ENCODE results near the gene OLFML1. TPM values are rescaled to one million over a fixed set of nuclear protein-coding genes. Genes with fewer than 3 reads are reported as not detected.

The OLFML1 gene
- total RNA-seq, 2 experiments from 2014 or later = not detected

- no peak for DNase-seq
- Mint-ChIP-seq H3K9me3 (no peaks in the 10 kb centered on the region), H3K27me3 (no peaks in the 10 kb centered on the region), H3K4me1 (no peaks in the 10 kb centered on the region), H3K4me3 (no peak overlapping the region), H3K36me3 (no peaks in the 10 kb centered on the region), H3K27ac (no peak overlapping the region)
Measured at GRCh38 chr11:7454854-7455253, 30.5 kb upstream of the OLFML1 start.

DNA sequence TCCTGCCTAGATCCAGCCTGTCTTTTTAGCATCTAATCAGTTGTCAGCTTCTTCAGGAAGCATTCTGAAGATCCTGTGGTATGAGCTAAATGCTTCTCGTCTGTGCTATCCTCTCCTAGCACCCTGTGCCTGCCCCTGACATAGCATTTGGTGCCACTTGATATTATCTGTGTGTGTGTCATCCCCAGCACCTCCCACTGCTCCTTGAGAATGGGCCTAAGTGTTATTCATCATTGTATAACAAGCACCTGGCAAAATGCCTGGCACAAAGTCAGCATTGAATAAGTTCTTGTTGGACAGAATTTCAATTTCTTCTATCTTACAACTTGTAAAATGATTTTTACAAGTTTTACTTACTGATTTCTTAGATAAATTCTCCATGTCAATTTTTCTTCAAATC is 28.1 kb upstream of the OLFML1 start:
- DNase-seq = no peak
- no peak overlapping the region for H3K4me3 Mint-ChIP-seq
- H3K4me1 Mint-ChIP-seq = peaks cover 2% of the 10 kb centered on the region
- H3K9me3 Mint-ChIP-seq = no peaks in the 10 kb centered on the region
- no peaks in the 10 kb centered on the region for H3K27me3 Mint-ChIP-seq
- H3K36me3 Mint-ChIP-seq = no peaks in the 10 kb centered on the region
- no peak overlapping the region for H3K27ac Mint-ChIP-seq

DNA sequence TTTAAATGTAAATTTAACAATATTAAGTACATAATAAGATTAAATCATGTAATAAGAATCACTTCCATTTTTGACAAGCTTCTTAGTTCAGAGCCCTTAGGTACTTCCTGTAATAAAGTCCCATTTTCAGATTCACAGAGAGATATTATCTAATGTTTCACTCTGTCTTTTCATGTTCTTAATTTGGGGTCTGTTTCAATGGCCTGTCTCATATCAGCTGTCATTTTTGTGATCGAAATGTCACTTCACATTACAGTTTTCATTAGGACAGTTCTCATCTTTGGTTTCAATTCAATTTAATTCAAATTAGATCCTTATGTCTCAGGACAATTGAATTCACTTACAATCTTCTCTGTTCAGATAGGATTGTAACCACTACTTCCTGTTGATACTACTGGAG is 22.6 kb upstream of the OLFML1 start:
- no peak overlapping the region for H3K27ac Mint-ChIP-seq
- no peaks in the 10 kb centered on the region for H3K27me3 Mint-ChIP-seq
- H3K4me3 Mint-ChIP-seq = no peak overlapping the region
- peaks cover 19% of the 10 kb centered on the region for H3K4me1 Mint-ChIP-seq
- no peak for DNase-seq
- H3K36me3 Mint-ChIP-seq = no peaks in the 10 kb centered on the region
- no peaks in the 10 kb centered on the region for H3K9me3 Mint-ChIP-seq

- Mint-ChIP-seq H3K27me3 (no peaks in the 10 kb centered on the region), H3K27ac (peak overlapping the region; percentile 50), H3K4me3 (no peak overlapping the region), H3K4me1 (peaks cover 18% of the 10 kb centered on the region), H3K9me3 (no peaks in the 10 kb centered on the region), H3K36me3 (no peaks in the 10 kb centered on the region)
- peak; percentile 21 for DNase-seq
Measured at GRCh38 chr11:7467652-7468051, 17.7 kb upstream of the OLFML1 start.

- no peak for DNase-seq
- peaks cover 10% of the 10 kb centered on the region for H3K4me1 Mint-ChIP-seq
Measured at GRCh38 chr11:7469351-7469865, 15.9 kb upstream of the OLFML1 start.

GRCh38 chr11:7471071-7471470 is 14.2 kb upstream of the OLFML1 start:
- Mint-ChIP-seq H3K9me3 (no peaks in the 10 kb centered on the region), H3K27ac (no peak overlapping the region), H3K36me3 (no peaks in the 10 kb centered on the region), H3K4me1 (peaks cover 10% of the 10 kb centered on the region), H3K27me3 (no peaks in the 10 kb centered on the region), H3K4me3 (no peak overlapping the region)
- DNase-seq = no peak

More at GRCh38 chr11:7469351-7469865, 15.9 kb upstream of the OLFML1 start:
- no peak overlapping the region for H3K4me3 Mint-ChIP-seq
- H3K27ac Mint-ChIP-seq = no peak overlapping the region
- no peaks in the 10 kb centered on the region for H3K36me3 Mint-ChIP-seq
- H3K9me3 Mint-ChIP-seq = no peaks in the 10 kb centered on the region
- no peaks in the 10 kb centered on the region for H3K27me3 Mint-ChIP-seq

- Mint-ChIP-seq H3K4me1 (no peaks in the 10 kb centered on the region), H3K9me3 (no peaks in the 10 kb centered on the region), H3K4me3 (no peak overlapping the region), H3K27me3 (no peaks in the 10 kb centered on the region), H3K27ac (no peak overlapping the region), H3K36me3 (no peaks in the 10 kb centered on the region)
- DNase-seq = no peak
Measured at GRCh38 chr11:7473717-7474116, 11.6 kb upstream of the OLFML1 start.

DNA sequence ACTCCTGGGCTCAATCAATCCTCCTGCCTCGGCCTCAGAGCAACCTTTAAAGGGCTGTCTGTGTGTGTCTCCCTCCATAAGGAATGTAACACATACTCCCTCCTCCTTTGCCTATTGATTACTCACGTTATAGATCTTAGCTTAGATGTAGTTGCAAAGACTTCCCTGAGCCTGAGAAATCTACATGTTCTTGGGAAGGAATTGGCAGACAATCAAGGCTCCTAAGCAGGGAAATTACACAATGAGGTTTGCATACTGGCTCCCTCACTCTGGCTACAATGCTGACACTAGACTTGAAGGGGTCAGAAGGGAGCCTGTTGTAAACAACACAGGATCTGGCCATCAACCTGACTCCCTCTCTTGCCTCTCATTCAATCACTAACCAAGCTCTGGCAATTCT is 5.2 kb upstream of the OLFML1 start:
- no peak for DNase-seq
- H3K4me3 Mint-ChIP-seq = no peak overlapping the region

GRCh38 chr11:7484131-7484530 is 1.2 kb upstream of the OLFML1 start:
- H3K36me3 Mint-ChIP-seq = no peaks in the 10 kb centered on the region
- H3K4me3 Mint-ChIP-seq = no peak overlapping the region
- H3K9me3 Mint-ChIP-seq = no peaks in the 10 kb centered on the region
- H3K4me1 Mint-ChIP-seq = no peaks in the 10 kb centered on the region
- H3K27ac Mint-ChIP-seq = no peak overlapping the region
- H3K27me3 Mint-ChIP-seq = no peaks in the 10 kb centered on the region
- DNase-seq = no peak

More for the DNA sequence above, 5.2 kb upstream of the OLFML1 start:
- H3K27me3 Mint-ChIP-seq = no peaks in the 10 kb centered on the region
- H3K4me1 Mint-ChIP-seq = no peaks in the 10 kb centered on the region
- no peak overlapping the region for H3K27ac Mint-ChIP-seq
- H3K9me3 Mint-ChIP-seq = no peaks in the 10 kb centered on the region
- H3K36me3 Mint-ChIP-seq = no peaks in the 10 kb centered on the region

- no peak for DNase-seq
- Mint-ChIP-seq H3K4me3 (no peak overlapping the region), H3K9me3 (no peaks in the 10 kb centered on the region), H3K27ac (no peak overlapping the region), H3K36me3 (no peaks in the 10 kb centered on the region), H3K4me1 (no peaks in the 10 kb centered on the region), H3K27me3 (no peaks in the 10 kb centered on the region)
Measured at GRCh38 chr11:7484645-7485044, 661 bp upstream of the OLFML1 start.

DNA sequence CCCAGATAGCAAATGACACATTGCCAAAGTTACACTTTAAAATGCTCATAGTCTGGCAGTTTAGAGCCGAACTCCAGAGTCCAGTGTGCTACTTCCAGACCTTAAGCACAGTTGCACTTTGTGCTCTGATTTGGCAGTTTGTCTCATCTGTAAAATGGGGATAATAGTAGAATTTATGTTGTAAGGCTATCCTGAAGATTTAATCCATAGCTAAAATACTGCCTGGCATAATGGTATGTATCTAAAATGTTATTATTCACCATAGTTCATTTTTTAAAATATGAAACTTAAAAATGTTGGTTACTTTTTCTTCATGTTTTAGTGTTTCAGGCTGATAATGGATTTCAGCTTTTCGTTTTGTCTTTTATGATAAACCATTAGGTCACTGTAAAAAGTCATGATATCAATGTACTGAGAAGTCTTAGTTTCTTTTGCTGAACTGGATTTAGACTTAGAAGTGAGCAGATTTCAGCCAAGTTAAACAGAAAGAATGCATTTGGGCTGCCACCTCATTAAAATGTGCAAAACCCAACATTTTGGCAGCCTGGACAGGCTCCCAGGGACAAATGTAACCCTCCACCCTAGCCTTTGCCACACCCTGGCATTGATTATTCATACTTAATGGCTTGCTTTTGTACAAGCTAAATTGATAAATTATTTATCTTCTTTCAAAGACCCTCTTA is 933 bp downstream of the OLFML1 start:
- Mint-ChIP-seq H3K27me3 (no peaks in the 10 kb centered on the region), H3K4me1 (no peaks in the 10 kb centered on the region), H3K4me3 (no peak overlapping the region), H3K9me3 (no peaks in the 10 kb centered on the region), H3K27ac (no peak overlapping the region), H3K36me3 (no peaks in the 10 kb centered on the region)
- no peak for DNase-seq

DNA sequence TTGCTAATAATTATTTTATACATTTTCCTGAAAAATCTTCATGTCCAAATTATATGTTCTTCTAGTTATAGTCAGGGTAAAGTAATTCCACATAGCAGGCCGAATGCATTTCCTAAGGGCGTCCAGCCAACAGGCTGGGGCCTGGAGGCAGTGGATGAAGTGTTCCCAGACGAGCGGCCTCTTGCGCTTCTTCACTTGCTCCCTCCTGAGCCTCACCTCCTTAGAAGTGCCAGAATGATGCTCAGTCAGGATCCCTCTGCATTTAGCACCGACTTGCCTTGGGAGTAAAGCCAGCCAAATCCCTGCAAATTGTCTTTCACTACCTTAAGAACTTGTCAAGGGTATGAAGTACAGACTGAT is 1.5 kb downstream of the OLFML1 start:
- Mint-ChIP-seq H3K4me3 (no peak overlapping the region), H3K27ac (no peak overlapping the region), H3K27me3 (no peaks in the 10 kb centered on the region), H3K4me1 (no peaks in the 10 kb centered on the region), H3K9me3 (no peaks in the 10 kb centered on the region), H3K36me3 (no peaks in the 10 kb centered on the region)
- DNase-seq = no peak

GRCh38 chr11:7487360-7487759 is 2.1 kb downstream of the OLFML1 start:
- DNase-seq = no peak
- H3K36me3 Mint-ChIP-seq = no peaks in the 10 kb centered on the region
- no peak overlapping the region for H3K4me3 Mint-ChIP-seq
- H3K27me3 Mint-ChIP-seq = no peaks in the 10 kb centered on the region
- H3K4me1 Mint-ChIP-seq = peaks cover 2% of the 10 kb centered on the region
- no peak overlapping the region for H3K27ac Mint-ChIP-seq
- no peaks in the 10 kb centered on the region for H3K9me3 Mint-ChIP-seq

GRCh38 chr11:7488681-7489080 is 3.4 kb downstream of the OLFML1 start:
- no peak for DNase-seq
- peaks cover 2% of the 10 kb centered on the region for H3K4me1 Mint-ChIP-seq
- no peaks in the 10 kb centered on the region for H3K36me3 Mint-ChIP-seq
- H3K4me3 Mint-ChIP-seq = no peak overlapping the region
- no peaks in the 10 kb centered on the region for H3K27me3 Mint-ChIP-seq
- no peak overlapping the region for H3K27ac Mint-ChIP-seq
- no peaks in the 10 kb centered on the region for H3K9me3 Mint-ChIP-seq

DNA sequence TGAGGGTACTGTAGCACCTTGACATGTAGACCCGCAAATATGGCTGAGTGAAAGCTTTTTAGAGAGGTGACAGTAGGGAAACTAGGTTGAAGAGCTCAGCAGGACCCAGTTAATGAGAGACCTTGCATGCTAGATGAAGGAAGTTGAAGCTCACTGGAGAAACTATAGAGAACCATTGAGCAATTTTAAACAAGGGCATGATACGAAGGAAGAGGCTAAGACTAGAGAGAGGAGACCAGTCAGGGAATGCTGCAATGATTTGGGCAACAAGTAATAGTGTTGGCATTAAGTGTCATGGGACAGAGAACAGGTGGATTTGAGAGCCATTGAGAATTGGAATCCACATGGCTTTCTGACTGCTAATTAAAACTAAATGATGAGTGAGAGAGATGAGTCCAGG is 4.1 kb downstream of the OLFML1 start:
- H3K27ac Mint-ChIP-seq = no peak overlapping the region
- DNase-seq = no peak
- H3K9me3 Mint-ChIP-seq = no peaks in the 10 kb centered on the region
- H3K4me3 Mint-ChIP-seq = no peak overlapping the region
- no peaks in the 10 kb centered on the region for H3K36me3 Mint-ChIP-seq
- H3K4me1 Mint-ChIP-seq = peaks cover 2% of the 10 kb centered on the region
- no peaks in the 10 kb centered on the region for H3K27me3 Mint-ChIP-seq

DNA sequence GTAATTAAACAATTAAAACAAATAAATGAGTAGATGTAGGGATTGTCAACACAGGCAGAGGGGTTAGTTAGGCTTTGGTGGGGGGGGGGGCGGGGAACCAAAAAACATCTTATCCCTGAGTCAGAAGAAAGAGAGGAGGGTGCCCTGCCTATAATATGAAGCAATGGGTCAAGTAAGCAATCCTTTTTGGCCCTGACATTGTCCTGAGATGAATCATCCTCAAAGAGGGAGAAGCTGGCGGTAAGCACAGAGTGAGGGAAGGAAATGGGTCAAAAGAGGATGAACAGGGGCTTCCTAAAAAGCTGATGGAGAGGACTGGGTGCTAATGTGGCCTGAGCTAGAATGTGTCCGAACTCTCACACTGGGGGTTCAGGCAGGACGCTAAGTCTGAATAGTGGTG is 4.7 kb downstream of the OLFML1 start:
- no peaks in the 10 kb centered on the region for H3K9me3 Mint-ChIP-seq
- DNase-seq = no peak
- no peaks in the 10 kb centered on the region for H3K36me3 Mint-ChIP-seq
- no peak overlapping the region for H3K27ac Mint-ChIP-seq
- no peaks in the 10 kb centered on the region for H3K27me3 Mint-ChIP-seq
- H3K4me3 Mint-ChIP-seq = no peak overlapping the region
- peaks cover 2% of the 10 kb centered on the region for H3K4me1 Mint-ChIP-seq
